HCT116 (cell line): ENCODE results near the gene ST3GAL6. TPM values are rescaled to one million over a fixed set of nuclear protein-coding genes. Genes with fewer than 3 reads are reported as not detected.

ENCODE experiments used
- ATAC-seq: fragments of 200-7000 bp; cut with Tn5 transposase; 2 replicates; pipeline ENCODE4 v1.9.1; 2020; ENCODE audit warnings: mild to moderate bottlenecking, moderate library complexity
- BruUV-seq: library from RNA; stranded (reverse); fragments of 400-500 nt; replicated peaks from 2 replicates; lab custom pipeline; 2021; lab: Mats Ljungman, UMichigan
- CTCF ChIA-PET: fragments of 300-600 bp; sonication (Branson Sonifier 250); formaldehyde crosslinking; loops from one replicate; lab custom pipeline; 2021; ENCODE audit warnings: antibody characterized with exemption; lab: Charles Lee
- POLR2A ChIA-PET: fragments of 300-600, 350-600 bp; sonication (Branson Sonifier 250); formaldehyde crosslinking; loops from one replicate; lab custom pipeline; 2021; ENCODE audit warnings: antibody characterized with exemption; lab: Charles Lee
- RAD21 ChIA-PET, 2 experiments: fragments of 300-600 bp; sonication (Branson Sonifier 250); formaldehyde crosslinking; loops; one replicate each; lab custom pipeline; 2023; ENCODE audit warnings: low total read pairs in 2 of 2; ENCODE audit not compliant: uncharacterized antibody in 2 of 2, unreplicated experiment in 2 of 2, low non-redundant PET in 1 of 2; lab: Charles Lee
- DNase-seq: peaks from one replicate; pipeline ENCODE4 v3.0.0-alpha.2; 2010; ENCODE audit warnings: low read depth, low spot score
- H2AFZ ChIP-seq: fragments of 200-600 bp; shearing (Covaris generic), sonication (generic); 2 replicates; pipeline ENCODE4 v1.6.1; 2017; ENCODE audit warnings: low read depth, mixed run types, mixed read lengths, antibody characterized with exemption, low read length; ENCODE audit not compliant: poor library complexity, severe bottlenecking
- H3K27ac ChIP-seq: 2 replicates; pipeline ENCODE4 v1.5.1; 2012; ENCODE audit warnings: low read depth, low read length
- H3K27me3 ChIP-seq: fragments of 200-600 bp; sonication (generic); 2 replicates; pipeline ENCODE4 v1.6.1; 2016; ENCODE audit warnings: mixed run types, low read length, mixed read lengths; ENCODE audit not compliant: insufficient read depth
- H3K36me3 ChIP-seq, 2 experiments: fragments of 200-500 bp in 1 of 2; fragments of 200-600 bp in 1 of 2; sonication (Bioruptor generic) in 1 of 2; sonication (generic) in 1 of 2; 2 replicates each; pipeline versions ENCODE4 v1.5.1 to v1.6.1; 2014 to 2016; ENCODE audit warnings: low read length in 2 of 2, inconsistent platforms in 1 of 2, mixed read lengths in 1 of 2, mixed run types in 1 of 2; ENCODE audit not compliant: insufficient read depth in 2 of 2, control insufficient read depth in 1 of 2
- H3K4me1 ChIP-seq, 2 experiments: fragments of 200-600 bp in 1 of 2; sonication (generic) in 1 of 2; 2 replicates each; pipeline versions ENCODE4 v1.5.1 to v1.6.1; 2012 to 2017; ENCODE audit warnings: low read length in 2 of 2, inconsistent platforms in 1 of 2, mild to moderate bottlenecking in 1 of 2, mixed read lengths in 1 of 2, mixed run types in 1 of 2, moderate library complexity in 1 of 2; ENCODE audit not compliant: insufficient read depth in 2 of 2, control insufficient read depth in 1 of 2
- H3K4me2 ChIP-seq: fragments of 200-600 bp; sonication (generic); 2 replicates; pipeline ENCODE4 v1.6.1; 2017; ENCODE audit warnings: mixed run types, low read length, mixed read lengths
- H3K4me3 ChIP-seq, 2 experiments: fragments of 200-600 bp in 1 of 2; sonication (generic) in 1 of 2; replicated peaks in 1 of 2; 2 replicates each; pipeline ENCODE4 v1.5.1; 2011 to 2016; ENCODE audit warnings: low read length in 2 of 2, control low read depth in 1 of 2, low read depth in 1 of 2, mild to moderate bottlenecking in 1 of 2, mixed read lengths in 1 of 2, mixed run types in 1 of 2
- H3K79me2 ChIP-seq: fragments of 200-600 bp; sonication (generic); 2 replicates; pipeline ENCODE4 v1.6.1; 2017; ENCODE audit warnings: mild to moderate bottlenecking, mixed run types, low read length, moderate library complexity, mixed read lengths; ENCODE audit not compliant: insufficient read depth
- H3K9ac ChIP-seq: fragments of 200-600 bp; sonication (generic); 2 replicates; pipeline ENCODE4 v1.6.1; 2016; ENCODE audit warnings: low read length, mixed read lengths
- H3K9me2 ChIP-seq: fragments of 200-600 bp; sonication (generic), shearing (Covaris generic); 2 replicates; pipeline ENCODE4 v1.6.1; 2017; ENCODE audit warnings: mixed run types, mild to moderate bottlenecking, moderate library complexity; ENCODE audit not compliant: insufficient read depth
- H3K9me3 ChIP-seq, 2 experiments: fragments of 200-500 bp in 1 of 2; fragments of 200-600 bp in 1 of 2; sonication (Bioruptor generic) in 1 of 2; sonication (generic) in 1 of 2; 2 replicates each; pipeline ENCODE4 v1.6.1; 2014 to 2017; ENCODE audit warnings: low read length in 2 of 2, mixed read lengths in 2 of 2, inconsistent platforms in 1 of 2, low read depth in 1 of 2, mild to moderate bottlenecking in 1 of 2, mixed run types in 1 of 2, moderate library complexity in 1 of 2; ENCODE audit not compliant: control insufficient read depth in 1 of 2, insufficient read depth in 1 of 2
- H4K20me1 ChIP-seq: fragments of 200-600 bp; sonication (generic), shearing (Covaris generic); 2 replicates; pipeline ENCODE4 v1.6.1; 2017; ENCODE audit warnings: mixed run types, mild to moderate bottlenecking, moderate library complexity; ENCODE audit not compliant: insufficient read depth
- CEBPB ChIP-seq: IDR thresholded peaks from 2 replicates; pipeline ENCODE4 v1.6.1; 2012; ENCODE audit warnings: low read depth
- CTCF ChIP-seq, 3 experiments: fragments of 200-600 bp in 1 of 3; sonication (generic) in 1 of 3; IDR thresholded peaks in 2 of 3; conservative IDR thresholded peaks in 1 of 3; 2 replicates each; pipeline ENCODE4 v1.5.1; 2012 to 2017; ENCODE audit warnings: low read depth in 2 of 3, low read length in 2 of 3, antibody characterized with exemption in 1 of 3, borderline replicate concordance in 1 of 3, control low read depth in 1 of 3, mild to moderate bottlenecking in 1 of 3, mixed read lengths in 1 of 3, mixed run types in 1 of 3, moderate library complexity in 1 of 3; ENCODE audit not compliant: insufficient read depth in 1 of 3
- EGR1 ChIP-seq: IDR thresholded peaks from 2 replicates; pipeline ENCODE4 v1.6.1; 2012; ENCODE audit warnings: low read depth
- EZH2 ChIP-seq: fragments of 200-600 bp; sonication (generic); IDR thresholded peaks from 2 replicates; pipeline ENCODE4 v1.6.1; 2017; ENCODE audit warnings: antibody characterized with exemption, mixed run types
- EZH2phosphoT487 ChIP-seq: fragments of 200-600 bp; IDR thresholded peaks from 2 replicates; pipeline ENCODE4 v1.6.1; 2018; ENCODE audit warnings: antibody characterized with exemption, borderline replicate concordance
- FOSL1 ChIP-seq: IDR thresholded peaks from 2 replicates; pipeline ENCODE4 v1.6.1; 2012; ENCODE audit warnings: low read depth
- JUND ChIP-seq: IDR thresholded peaks from 2 replicates; pipeline ENCODE4 v1.6.1; 2012
- MAX ChIP-seq: IDR thresholded peaks from 2 replicates; pipeline ENCODE4 v1.6.1; 2012
- POLR2A ChIP-seq: IDR thresholded peaks from 2 replicates; pipeline ENCODE4 v1.7.0; 2011; ENCODE audit warnings: borderline replicate concordance; ENCODE audit not compliant: insufficient read depth, insufficient read length; ENCODE audit errors: extremely low read depth
- RAD21 ChIP-seq: IDR thresholded peaks from 2 replicates; pipeline ENCODE4 v1.6.1; 2012; ENCODE audit warnings: low read depth, mild to moderate bottlenecking
- REST ChIP-seq: IDR thresholded peaks from 2 replicates; pipeline ENCODE4 v1.6.1; 2012; ENCODE audit warnings: low read depth
- SIN3A ChIP-seq: IDR thresholded peaks from 2 replicates; pipeline ENCODE4 v1.6.1; 2012; ENCODE audit warnings: low read depth
- SP1 ChIP-seq: IDR thresholded peaks from 2 replicates; pipeline ENCODE4 v1.6.1; 2012; ENCODE audit warnings: low read depth
- SRF ChIP-seq: IDR thresholded peaks from 2 replicates; pipeline ENCODE4 v1.6.1; 2012; ENCODE audit warnings: low read depth
- TCF7L2 ChIP-seq: IDR thresholded peaks from 2 replicates; pipeline ENCODE4 v1.7.0; 2011; ENCODE audit warnings: borderline replicate concordance, inconsistent platforms; ENCODE audit not compliant: insufficient read depth, insufficient read length; ENCODE audit errors: extremely low read depth
- ZBTB33 ChIP-seq: IDR thresholded peaks from 2 replicates; pipeline ENCODE4 v1.6.1; 2011; ENCODE audit warnings: mild to moderate bottlenecking, low read length, moderate library complexity; ENCODE audit not compliant: insufficient replicate concordance; ENCODE audit errors: extremely low read depth
- ZFX ChIP-seq: fragments of 450-650 bp; IDR thresholded peaks from 2 replicates; pipeline ENCODE4 v1.6.1; 2017
- ZNF274 ChIP-seq: fragments of 200-500 bp; sonication (Bioruptor generic); IDR thresholded peaks from 2 replicates; pipeline ENCODE4 v1.6.1; 2014; ENCODE audit warnings: mild to moderate bottlenecking, low read depth, low read length, inconsistent platforms
- intact Hi-C: fragments of 100-400 bp; cut with micrococcal nuclease; formaldehyde crosslinking; loops from 2 replicates; pipeline ENCODE4 v1.10.0; 2022
- total RNA-seq: library from RNA; stranded (reverse); gene quantifications from one replicate; pipeline ENCODE4 v1.2.1, GENCODE V29; 2021; ENCODE audit not compliant: unreplicated experiment

ST3GAL6 gene
- total RNA-seq, 1 experiment from 2014 or later = 10.6 TPM

GRCh38 chr3:98746122-98746521 is 17.0 kb upstream of the ST3GAL6 start:
- Histone ChIP-seq H3K4me3 (no peak overlapping the region), H3K36me3 (no peaks in the 10 kb centered on the region), H3K4me2 (no peak overlapping the region), H3K27ac (no peak overlapping the region), H3K27me3 (no peaks in the 10 kb centered on the region), H3K4me1 (peaks cover 2 to 18% of the 10 kb centered on the region in 2 experiments; a peak in 3 of 4 replicates), H3K9me2 (no peaks in the 10 kb centered on the region), H3K9me3 (no peaks in the 10 kb centered on the region), H3K79me2 (0 out of 2 replicates have a peak, but pooled peaks cover 3% of the 10 kb centered on the region), H3K9ac (no peak overlapping the region), H2AFZ (no peak overlapping the region), H4K20me1 (no peaks in the 10 kb centered on the region)
- no peak for DNase-seq
- no peak for ATAC-seq
- intact Hi-C loops = no loop called here
- TF ChIP-seq FOSL1 = no peak
- no peak for TF ChIP-seq SIN3A
- no peak for TF ChIP-seq POLR2A
- no peak for TF ChIP-seq EZH2
- TF ChIP-seq SRF = no peak
- TF ChIP-seq ZNF274 = no peak
- TF ChIP-seq MAX = no peak
- no peak for TF ChIP-seq EZH2phosphoT487
- no peak for TF ChIP-seq CEBPB
- TF ChIP-seq CTCF (IDR thresholded peaks at IDR 0.05 in 2 of 3, conservative IDR thresholded peaks at IDR 0.05 in 1 of 3; ENCODE audit: borderline replicate concordance in 1 of 3, insufficient read depth in 1 of 3, low read depth in 2 of 3, low read length in 2 of 3) = no peak
- TF ChIP-seq TCF7L2 = no peak
- no peak for TF ChIP-seq ZBTB33
- TF ChIP-seq EGR1 = no peak
- TF ChIP-seq ZFX = no peak
- TF ChIP-seq JUND = no peak
- no peak for TF ChIP-seq SP1
- no peak for TF ChIP-seq RAD21
- no peak for TF ChIP-seq REST
- ChIA-PET RAD21 (no interaction called here), POLR2A (no interaction called here), CTCF (no interaction called here)
- no TSS peak for BruUV-seq
